Adrenal gland (tissue), 12 donors: ENCODE measurements around the gene AAR2. TPM values are rescaled to one million over a fixed set of nuclear protein-coding genes. Genes with fewer than 3 reads are reported as not detected.

Source experiments
- DNase-seq, 7 donors: peaks; one replicate each; pipeline ENCODE4 v3.0.0-alpha.2; 2019 to 2020
- H3K27ac ChIP-seq, 5 donors: fragments of 200-600 bp; sonication (generic) in 4 of 5; 1 replicate in 3 of 5; 2 replicates in 2 of 5; pipeline versions ENCODE4 v1.5.1 to v1.8.0; 2016 to 2020; ENCODE audit warnings: mild to moderate bottlenecking in 1 of 5
- H3K27me3 ChIP-seq: fragments of 200-600 bp; 2 replicates; pipeline ENCODE4 v1.8.0; 2021
- H3K36me3 ChIP-seq, 2 donors: fragments of 200-600 bp; replicated peaks in 1 of 2; 1 replicate in 1 of 2; 2 replicates in 1 of 2; pipeline versions ENCODE4 v1.5.1 to v1.8.0; 2018 to 2022
- H3K4me1 ChIP-seq, 2 donors: fragments of 200-600 bp; replicated peaks in 1 of 2; 1 replicate in 1 of 2; 2 replicates in 1 of 2; pipeline versions ENCODE4 v1.5.1 to v1.8.0; 2018 to 2021
- H3K4me3 ChIP-seq, 4 donors: fragments of 200-600 bp; sonication (generic) in 3 of 4; one replicate each; pipeline ENCODE4 v1.5.1; 2016 to 2018
- H3K9me3 ChIP-seq, 3 donors: fragments of 200-600 bp; sonication (generic) in 1 of 3; replicated peaks in 1 of 3; 1 replicate in 2 of 3; 2 replicates in 1 of 3; pipeline versions ENCODE4 v1.5.1 to v1.8.0; 2016 to 2021
- POLR2A ChIP-seq, 2 donors: fragments of 450-650 bp; IDR thresholded peaks; one replicate each; pipeline ENCODE4 v1.6.1; 2017; ENCODE audit warnings: antibody characterized with exemption in 2 of 2, mild to moderate bottlenecking in 2 of 2, moderate library complexity in 1 of 2
- WGBS, 4 donors: extraction: QIAGEN DNeasy Blood & Tissue Kit in 2 of 4; methylation state at CpG; one replicate each; pipeline versions ENCODE4 v1.1.5 to v1.1.7; 2013 to 2017; 5-methylcytosine and 5-hydroxymethylcytosine counted together
- intact Hi-C, 2 donors: fragments of 100-400 bp; cut with DNase I; formaldehyde crosslinking; loops; one replicate each; pipeline versions ENCODE4 v1.14.1 to v1.15.0; 2022 to 2023
- polyA plus RNA-seq, 3 donors: library from polyadenylated mRNA; stranded (reverse); fragments of 200-250 nt in 2 of 3; fragments of 350-450 nt in 1 of 3; fragmentation: Illumina TruSeq in 1 of 3; extraction: RNeasy Lipid Tissue Mini Kit (QIAGEN cat#74804) in 1 of 3; gene quantifications; one replicate each; pipeline ENCODE4 v1.2.3, GENCODE V29; 2013 to 2014
- total RNA-seq, 9 donors: library from RNA; depleted of rRNA in 4 of 9; stranded (reverse); fragments of >200 nt in 4 of 9; fragments of 120-200 nt in 1 of 9; fragmentation: NEBNext Ultra II Directional in 1 of 9; extraction: Animal tissue kit (Norgen Biotek cat#: 25700) in 1 of 9; gene quantifications; one replicate each; pipeline versions ENCODE4 v1.1.0 to v1.2.4, GENCODE V29; 2013 to 2023
- TF ChIP-seq, protein P1 (sequence below), 6 experiments: fragments of 450-650 bp in 4 of 6; fragments of 200-600 bp in 2 of 6; sonication (generic) in 1 of 6; IDR thresholded peaks; 1 replicate in 5 of 6; 2 replicates in 1 of 6; pipeline versions ENCODE4 v1.5.1 to v1.8.0; 2016 to 2021; ENCODE audit warnings: antibody characterized with exemption in 6 of 6, mild to moderate bottlenecking in 2 of 6, moderate library complexity in 1 of 6
- donor health status: healthy with polysubstance abuse.
- donor health status: Bipolar disorder and iron deficiency.
- donor health status: DM: yes; HTN: yes; CAD: no.
- donor health status: DM: no; HTN: no; CAD: no.
- donor health status: DM: no; HTN: no; CAD: no.
- donor health status: DM: yes; HTN: yes; CAD: no.

The AAR2 gene
- total and polyA plus RNA-seq, 12 donors, result 11.7 to 50.4 (median 32.6) TPM

DNA sequence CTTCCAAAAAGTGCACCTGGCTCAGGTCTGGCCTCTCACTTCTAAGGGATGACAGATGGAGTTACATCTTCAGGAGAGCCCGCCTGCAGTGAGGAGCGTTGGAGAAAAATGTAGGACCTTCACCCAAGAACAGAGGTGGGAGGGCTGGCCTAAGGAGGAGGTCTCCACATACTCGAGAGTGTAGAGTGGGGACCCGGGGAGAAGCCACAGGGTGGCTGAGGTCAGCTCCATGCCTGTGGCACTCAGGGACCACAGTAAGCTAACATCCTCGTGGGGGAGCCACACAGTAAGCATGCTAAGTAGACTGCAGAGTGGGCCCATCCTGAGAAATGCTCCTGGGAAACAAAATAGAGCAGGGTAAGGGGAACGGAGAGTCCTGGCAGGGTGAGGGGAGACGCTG is 24.0 kb downstream of the AAR2 start:
- WGBS, 4 donors, result 80 to 87% (median 82%) methylated on average over 7 of the region's 7 CpGs
- DNase-seq, result no peak
- Histone ChIP-seq H3K4me1 (peaks cover 0 to 4% of the 10 kb centered on the region in 2 donors), H3K27ac (no peak overlapping the region), H3K36me3 (peaks cover 0 to 17% of the 10 kb centered on the region in 2 donors), H3K9me3 (no peaks in the 10 kb centered on the region), H3K4me3 (no peak overlapping the region), H3K27me3 (no peaks in the 10 kb centered on the region)
- intact Hi-C loops, result no loop called here
- TF ChIP-seq POLR2A (IDR thresholded peaks at IDR 0.05), result no peak
- TF ChIP-seq, protein P1, sequence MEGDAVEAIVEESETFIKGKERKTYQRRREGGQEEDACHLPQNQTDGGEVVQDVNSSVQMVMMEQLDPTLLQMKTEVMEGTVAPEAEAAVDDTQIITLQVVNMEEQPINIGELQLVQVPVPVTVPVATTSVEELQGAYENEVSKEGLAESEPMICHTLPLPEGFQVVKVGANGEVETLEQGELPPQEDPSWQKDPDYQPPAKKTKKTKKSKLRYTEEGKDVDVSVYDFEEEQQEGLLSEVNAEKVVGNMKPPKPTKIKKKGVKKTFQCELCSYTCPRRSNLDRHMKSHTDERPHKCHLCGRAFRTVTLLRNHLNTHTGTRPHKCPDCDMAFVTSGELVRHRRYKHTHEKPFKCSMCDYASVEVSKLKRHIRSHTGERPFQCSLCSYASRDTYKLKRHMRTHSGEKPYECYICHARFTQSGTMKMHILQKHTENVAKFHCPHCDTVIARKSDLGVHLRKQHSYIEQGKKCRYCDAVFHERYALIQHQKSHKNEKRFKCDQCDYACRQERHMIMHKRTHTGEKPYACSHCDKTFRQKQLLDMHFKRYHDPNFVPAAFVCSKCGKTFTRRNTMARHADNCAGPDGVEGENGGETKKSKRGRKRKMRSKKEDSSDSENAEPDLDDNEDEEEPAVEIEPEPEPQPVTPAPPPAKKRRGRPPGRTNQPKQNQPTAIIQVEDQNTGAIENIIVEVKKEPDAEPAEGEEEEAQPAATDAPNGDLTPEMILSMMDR (IDR thresholded peaks at IDR 0.05), result no peak

DNA sequence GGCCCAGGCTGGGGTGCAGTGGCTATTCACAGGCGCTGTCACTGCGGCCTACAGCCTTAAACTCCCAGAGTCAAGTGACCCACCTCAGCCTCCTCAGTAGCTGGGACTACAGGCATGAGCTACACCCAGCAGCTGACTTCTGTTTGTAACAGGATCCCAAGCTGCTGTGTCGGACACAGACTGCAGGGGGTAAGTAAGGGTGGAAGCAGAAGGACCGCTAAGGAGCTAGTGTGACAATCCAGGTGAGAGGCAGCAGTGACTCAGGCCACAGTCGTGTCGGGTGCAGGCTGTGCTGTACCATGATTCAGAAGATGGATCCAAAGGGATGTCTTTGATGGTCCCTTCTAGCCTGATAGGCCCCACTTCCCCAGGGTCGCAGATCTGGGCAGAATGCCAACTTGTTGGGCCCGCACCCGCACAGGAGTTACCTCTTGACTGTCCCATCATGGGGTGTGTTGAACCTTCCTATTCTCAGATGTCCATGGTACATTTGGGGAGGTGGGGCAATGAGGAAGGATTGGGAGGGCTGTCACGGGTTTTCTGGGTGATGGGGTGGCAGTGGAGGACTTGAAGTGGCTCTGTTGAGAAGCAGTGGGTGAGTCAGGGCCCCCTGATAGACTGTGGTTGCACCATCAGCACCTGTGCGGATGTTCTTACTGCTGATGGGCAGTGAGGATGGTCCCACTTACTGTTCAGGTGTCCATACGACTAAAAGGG is 25.3 kb downstream of the AAR2 start:
- Histone ChIP-seq H3K27me3 (no peaks in the 10 kb centered on the region), H3K27ac (no peak overlapping the region), H3K9me3 (no peaks in the 10 kb centered on the region), H3K36me3 (peaks cover 0 to 5% of the 10 kb centered on the region in 2 donors), H3K4me3 (no peak overlapping the region), H3K4me1 (peaks cover 0 to 4% of the 10 kb centered on the region in 2 donors)
- no peak for DNase-seq
- intact Hi-C loops, result no loop called here
- no peak for TF ChIP-seq POLR2A (IDR thresholded peaks at IDR 0.05)
- TF ChIP-seq, protein P1 (IDR thresholded peaks at IDR 0.05), result no peak
- 80 to 92% (median 82%) methylated on average over 11 to 12 of the region's 12 CpGs for WGBS, 4 donors

DNA sequence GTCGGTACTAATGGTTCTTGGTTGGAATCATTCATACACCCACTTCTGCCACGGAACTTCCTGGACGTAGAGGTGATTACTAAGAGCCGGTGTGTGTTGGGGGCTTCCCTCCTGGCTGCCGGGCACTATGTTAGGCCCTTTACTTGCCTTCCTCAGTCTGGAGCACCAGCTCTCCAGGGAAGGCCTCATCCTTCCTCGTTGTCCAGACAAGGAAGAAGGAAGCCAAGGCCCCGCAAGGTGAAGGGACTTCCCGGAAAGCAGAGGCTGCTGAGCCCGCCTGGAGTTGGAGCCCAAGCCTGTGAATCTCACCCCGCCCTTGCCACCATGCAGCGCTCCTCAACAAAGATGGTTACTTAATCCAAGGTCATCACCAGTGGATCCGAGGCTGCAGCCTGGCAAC is 26.2 kb downstream of the AAR2 start:
- WGBS, 4 donors, result 79 to 88% (median 85%) methylated on average over 5 to 12 of the region's 12 CpGs
- no peak for DNase-seq
- TF ChIP-seq, protein P1 (IDR thresholded peaks at IDR 0.05), result no peak
- no peak for TF ChIP-seq POLR2A (IDR thresholded peaks at IDR 0.05)
- Histone ChIP-seq H3K36me3 (no peaks in the 10 kb centered on the region), H3K4me1 (peaks cover 0 to 4% of the 10 kb centered on the region in 2 donors), H3K4me3 (no peak overlapping the region), H3K27ac (no peak overlapping the region), H3K9me3 (no peaks in the 10 kb centered on the region), H3K27me3 (no peaks in the 10 kb centered on the region)
- intact Hi-C loops, result no loop called here

DNA sequence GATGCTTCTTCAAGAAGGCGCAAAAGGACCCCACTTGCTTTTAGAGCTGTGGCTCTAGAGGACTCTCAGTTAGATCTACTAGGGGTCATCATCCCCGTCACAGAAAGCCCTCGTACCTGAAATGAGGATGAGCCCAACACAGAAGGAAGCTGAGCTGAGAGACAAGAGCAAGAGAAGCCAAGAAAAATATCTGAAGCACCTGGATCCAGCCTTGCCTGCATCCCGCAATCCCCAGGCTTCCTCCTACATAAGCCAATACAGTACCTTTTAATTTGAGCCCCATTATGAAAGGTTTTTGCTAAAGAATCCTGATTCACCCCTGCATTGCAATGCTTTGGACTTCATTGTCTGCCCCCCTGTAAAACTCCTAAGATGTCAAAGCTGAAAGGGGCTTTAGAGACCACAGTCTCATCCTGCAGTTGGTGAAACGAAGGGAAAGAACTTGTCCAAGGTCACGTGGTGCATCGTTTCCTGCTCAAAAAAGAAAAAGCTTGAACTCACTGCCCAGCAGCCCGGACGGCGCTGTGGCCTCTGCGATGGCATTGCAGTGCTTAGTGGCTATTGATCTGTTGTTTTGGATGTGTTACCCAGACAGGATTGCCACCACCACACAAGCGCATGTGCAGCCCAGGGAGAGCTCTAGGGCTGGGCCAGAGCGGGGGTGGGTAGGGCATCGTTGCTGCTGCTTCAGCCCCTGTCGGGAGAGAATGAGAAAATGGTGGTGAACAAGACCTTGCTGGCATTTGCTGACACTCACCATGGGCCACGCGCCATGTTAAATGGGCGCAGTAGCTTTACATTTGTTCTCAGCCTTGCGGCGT is 28.4 kb downstream of the AAR2 start:
- H3K27me3 ChIP-seq, result no peaks in the 10 kb centered on the region
- H3K4me3 ChIP-seq, result no peak overlapping the region
- intact Hi-C loops, result no loop called here
- 78 to 89% (median 87%) methylated on average over 7 to 20 of the region's 20 CpGs for WGBS, 4 donors
- no peak for DNase-seq
- no peak overlapping the region for H3K27ac ChIP-seq
- H3K36me3 ChIP-seq, result no peaks in the 10 kb centered on the region
- no peaks in the 10 kb centered on the region for H3K4me1 ChIP-seq
- H3K9me3 ChIP-seq, result no peaks in the 10 kb centered on the region
- TF ChIP-seq POLR2A (IDR thresholded peaks at IDR 0.05), result no peak
- TF ChIP-seq, protein P1 (IDR thresholded peaks at IDR 0.05), result no peak
